BLaER1 treated with 17β-estradiol and CSF1 and Interleukin-3, amounts not matched to agents 10 nM and 100 nM (cell line): ENCODE measurements around the gene FLOT1.
A peak's percentile ranks its signal among the peaks of the same experiment; 100 is the strongest.
"Not testable (repeated sequence)": the region's sequence is repeated elsewhere in the genome, so short reads cannot be mapped to it uniquely, and the experiment has no call there.

Experiments used
- H3K27ac ChIP-seq, 11 experiments: shearing (Covaris generic); formaldehyde crosslinking; 2 replicates each; pipeline ENCODE4 v1.8.1; 2022
- H3K27me3 ChIP-seq, 11 experiments: shearing (Covaris generic); formaldehyde crosslinking; 2 replicates each; pipeline ENCODE4 v1.8.1; 2022
- H3K36me3 ChIP-seq, 11 experiments: shearing (Covaris generic); formaldehyde crosslinking; 2 replicates each; pipeline ENCODE4 v1.8.1; 2022
- H3K4me1 ChIP-seq, 10 experiments: shearing (Covaris generic); formaldehyde crosslinking; 2 replicates each; pipeline ENCODE4 v1.8.1; 2022
- H3K4me2 ChIP-seq, 11 experiments: shearing (Covaris generic); formaldehyde crosslinking; 2 replicates each; pipeline ENCODE4 v1.8.1; 2022
- H3K4me3 ChIP-seq, 10 experiments: shearing (Covaris generic); formaldehyde crosslinking; 2 replicates each; pipeline ENCODE4 v1.8.1; 2022
- H3K9ac ChIP-seq, 11 experiments: shearing (Covaris generic); formaldehyde crosslinking; 2 replicates each; pipeline ENCODE4 v1.8.1; 2022
- H3K9me3 ChIP-seq, 11 experiments: shearing (Covaris generic); formaldehyde crosslinking; replicated peaks in 1 of 11; 2 replicates each; pipeline ENCODE4 v1.8.1; 2022
- H4K20me1 ChIP-seq, 11 experiments: shearing (Covaris generic); formaldehyde crosslinking; 2 replicates each; pipeline ENCODE4 v1.8.1; 2022
- Cebpa-rat ChIP-seq, 11 experiments: shearing (Covaris generic); IDR thresholded peaks; 2 replicates each; pipeline ENCODE4 v1.8.1; 2022

The FLOT1 gene

DNA sequence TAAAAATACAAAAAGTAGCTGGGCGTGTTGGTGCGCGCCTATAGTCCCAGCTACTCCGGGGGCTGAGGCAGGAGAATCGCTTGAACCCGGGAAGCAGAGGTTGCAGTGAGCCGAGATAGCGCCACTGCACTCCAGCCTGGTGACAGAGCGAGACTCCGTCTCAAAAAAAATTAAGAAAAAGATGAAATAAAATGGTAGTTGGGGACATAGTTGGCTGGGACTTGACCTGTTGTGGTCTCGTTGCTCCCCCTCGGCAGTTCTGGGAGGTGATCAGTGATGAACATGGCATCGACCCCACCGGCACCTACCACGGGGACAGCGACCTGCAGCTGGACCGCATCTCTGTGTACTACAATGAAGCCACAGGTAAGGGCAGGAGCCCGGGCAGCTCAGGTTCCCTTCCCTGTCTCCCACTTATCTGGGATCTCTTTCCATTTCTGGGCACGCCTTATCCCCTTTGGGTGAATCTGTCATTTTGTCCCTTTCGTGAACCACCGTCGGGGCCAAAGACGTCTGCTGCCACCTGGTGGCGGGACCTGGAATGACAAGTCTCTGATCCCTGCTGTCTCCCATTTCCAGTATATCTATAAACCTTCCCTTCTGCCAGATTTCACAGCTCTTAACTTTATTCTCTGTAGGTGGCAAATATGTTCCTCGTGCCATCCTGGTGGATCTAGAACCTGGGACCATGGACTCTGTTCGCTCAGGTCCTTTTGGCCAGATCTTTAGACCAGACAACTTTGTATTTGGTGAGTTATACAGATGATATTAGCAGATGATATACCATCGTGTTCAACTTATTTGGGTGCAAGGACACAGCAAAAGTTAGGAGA lies 20.0 kb downstream of the FLOT1 start:
- H3K36me3 ChIP-seq = peaks cover 53 to 60% (median 59%) of the 10 kb centered on the region in 11 experiments
- H3K9me3 ChIP-seq = no peaks in the 10 kb centered on the region; a peak in 1 of 22 replicates
- H4K20me1 ChIP-seq = peaks cover 57 to 62% (median 61%) of the 10 kb centered on the region in 11 experiments
- no peak for TF ChIP-seq Cebpa-rat (IDR thresholded peaks at IDR 0.05)
- peaks cover 50 to 61% (median 54%) of the 10 kb centered on the region in 10 experiments for H3K4me1 ChIP-seq
- H3K27ac ChIP-seq = peak overlapping the region in 10 of 11 experiments; percentile 67 to 100 (median 98); a peak in 20 of 22 replicates
- H3K9ac ChIP-seq = peak overlapping the region; percentile 84 to 100 (median 98)
- peak overlapping the region; percentile 81 to 98 (median 90) for H3K4me3 ChIP-seq
- no peaks in the 10 kb centered on the region for H3K27me3 ChIP-seq
- peak overlapping the region; percentile 76 to 96 (median 90) for H3K4me2 ChIP-seq

DNA sequence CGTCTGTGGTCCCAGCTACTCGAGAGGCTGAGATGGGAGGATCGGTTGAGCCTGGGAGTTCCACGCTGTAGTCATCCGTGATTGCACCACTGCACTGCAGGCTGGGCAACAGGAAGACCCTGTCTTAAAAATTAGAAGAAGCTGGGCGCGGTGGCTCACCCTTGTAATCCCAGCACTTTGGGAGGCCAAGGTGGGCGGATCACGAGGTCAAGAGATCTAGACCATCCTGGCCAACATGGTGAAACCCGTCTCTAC lies 20.5 kb downstream of the FLOT1 start:
- H4K20me1 ChIP-seq = peaks cover 54 to 57% (median 55%) of the 10 kb centered on the region in 11 experiments
- H3K4me1 ChIP-seq = peaks cover 50 to 57% (median 54%) of the 10 kb centered on the region in 10 experiments

DNA sequence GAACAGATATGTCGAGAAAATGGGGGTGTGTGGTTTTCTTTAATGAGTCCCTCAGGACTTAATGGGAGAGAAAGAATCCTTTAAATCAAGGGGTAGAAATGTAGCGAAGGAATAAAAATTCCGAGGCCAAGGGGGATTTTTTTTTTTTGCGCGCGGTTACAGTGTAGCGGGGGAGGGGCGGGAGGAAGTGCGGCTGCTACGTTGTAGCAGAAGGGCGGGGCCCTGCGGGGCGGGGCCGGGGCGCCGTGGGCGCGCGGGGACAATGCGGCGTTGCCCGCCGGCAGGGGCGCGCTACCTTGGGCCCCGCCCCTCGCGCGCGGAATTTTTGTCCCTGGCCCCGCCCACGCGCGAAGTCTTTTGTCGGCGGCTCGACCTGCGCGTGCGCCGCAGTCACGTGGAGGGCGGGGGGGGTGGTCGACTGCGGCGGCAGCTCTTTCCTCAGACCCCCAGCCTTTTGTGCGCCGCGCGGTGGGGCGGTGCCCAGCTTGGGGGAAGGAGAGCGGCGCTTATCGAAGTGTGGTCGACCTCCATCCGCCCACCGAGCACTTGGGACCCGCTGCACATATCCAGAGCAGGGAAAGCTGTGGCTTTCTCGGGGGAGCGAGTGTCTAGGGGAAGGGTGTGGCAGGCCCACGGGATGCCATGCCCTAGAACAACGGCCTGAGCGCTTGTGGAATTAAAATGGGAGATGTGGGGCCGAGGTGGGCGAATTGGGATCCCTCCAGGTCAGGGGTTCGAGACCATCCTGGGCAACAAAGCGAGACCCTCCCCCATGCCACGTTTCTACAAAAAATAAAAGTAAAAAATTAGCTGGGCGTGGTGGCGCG lies 21.1 kb downstream of the FLOT1 start:
- Histone ChIP-seq H3K36me3 (peaks cover 42 to 49% (median 48%) of the 10 kb centered on the region in 11 experiments), H3K27ac (peak overlapping the region; percentile 79 to 100 (median 98))

More for the DNA sequence above, 20.5 kb downstream of the FLOT1 start:
- Histone ChIP-seq H3K27ac (peak overlapping the region; percentile 61 to 100 (median 98); a peak in 21 of 22 replicates), H3K4me3 (peak overlapping the region; percentile 81 to 98 (median 90)), H3K4me2 (peak overlapping the region; percentile 76 to 96 (median 90)), H3K9ac (peak overlapping the region; percentile 84 to 100 (median 98)), H3K36me3 (peaks cover 48 to 55% (median 54%) of the 10 kb centered on the region in 11 experiments)
- H3K9me3 ChIP-seq, H3K27me3 ChIP-seq: not testable (repeated sequence)

DNA sequence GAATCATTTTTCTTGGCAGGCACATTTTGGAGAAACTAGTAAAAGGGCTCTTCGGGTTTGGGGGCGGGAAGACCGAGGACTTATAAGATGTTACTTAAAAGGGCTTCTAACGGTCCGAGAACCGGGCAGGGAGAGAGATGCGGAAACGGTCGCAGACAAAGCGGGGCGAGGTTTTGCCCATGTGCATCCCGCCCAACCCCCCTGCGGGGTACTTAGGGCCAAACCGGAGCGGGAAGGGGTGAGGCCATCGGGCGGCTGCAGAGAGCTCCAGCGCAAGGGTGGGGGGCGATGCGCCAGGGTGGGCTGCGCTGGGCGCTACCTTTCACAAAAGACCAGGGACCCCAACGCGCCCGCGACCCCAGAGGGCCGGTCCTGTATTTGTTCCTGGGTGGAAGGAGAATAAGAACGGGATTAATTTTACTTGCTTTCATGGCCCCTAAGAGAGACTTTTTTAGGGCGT lies 21.7 kb downstream of the FLOT1 start:
- Histone ChIP-seq H3K36me3 (peaks cover 38 to 44% (median 44%) of the 10 kb centered on the region in 11 experiments), H4K20me1 (peaks cover 44 to 45% (median 44%) of the 10 kb centered on the region in 11 experiments), H3K4me1 (peaks cover 56 to 62% (median 59%) of the 10 kb centered on the region in 10 experiments)

More for the DNA sequence above, 21.1 kb downstream of the FLOT1 start:
- peak overlapping the region; percentile 86 to 100 (median 98) for H3K9ac ChIP-seq
- peaks cover 49 to 51% (median 50%) of the 10 kb centered on the region in 11 experiments for H4K20me1 ChIP-seq
- H3K9me3 ChIP-seq = no peaks in the 10 kb centered on the region; a peak in 1 of 22 replicates
- peak overlapping the region; percentile 76 to 96 (median 90) for H3K4me2 ChIP-seq
- no peaks in the 10 kb centered on the region for H3K27me3 ChIP-seq
- peaks cover 53 to 58% (median 56%) of the 10 kb centered on the region in 10 experiments for H3K4me1 ChIP-seq
- no peak for TF ChIP-seq Cebpa-rat (IDR thresholded peaks at IDR 0.05)
- peak overlapping the region; percentile 81 to 98 (median 90) for H3K4me3 ChIP-seq

DNA sequence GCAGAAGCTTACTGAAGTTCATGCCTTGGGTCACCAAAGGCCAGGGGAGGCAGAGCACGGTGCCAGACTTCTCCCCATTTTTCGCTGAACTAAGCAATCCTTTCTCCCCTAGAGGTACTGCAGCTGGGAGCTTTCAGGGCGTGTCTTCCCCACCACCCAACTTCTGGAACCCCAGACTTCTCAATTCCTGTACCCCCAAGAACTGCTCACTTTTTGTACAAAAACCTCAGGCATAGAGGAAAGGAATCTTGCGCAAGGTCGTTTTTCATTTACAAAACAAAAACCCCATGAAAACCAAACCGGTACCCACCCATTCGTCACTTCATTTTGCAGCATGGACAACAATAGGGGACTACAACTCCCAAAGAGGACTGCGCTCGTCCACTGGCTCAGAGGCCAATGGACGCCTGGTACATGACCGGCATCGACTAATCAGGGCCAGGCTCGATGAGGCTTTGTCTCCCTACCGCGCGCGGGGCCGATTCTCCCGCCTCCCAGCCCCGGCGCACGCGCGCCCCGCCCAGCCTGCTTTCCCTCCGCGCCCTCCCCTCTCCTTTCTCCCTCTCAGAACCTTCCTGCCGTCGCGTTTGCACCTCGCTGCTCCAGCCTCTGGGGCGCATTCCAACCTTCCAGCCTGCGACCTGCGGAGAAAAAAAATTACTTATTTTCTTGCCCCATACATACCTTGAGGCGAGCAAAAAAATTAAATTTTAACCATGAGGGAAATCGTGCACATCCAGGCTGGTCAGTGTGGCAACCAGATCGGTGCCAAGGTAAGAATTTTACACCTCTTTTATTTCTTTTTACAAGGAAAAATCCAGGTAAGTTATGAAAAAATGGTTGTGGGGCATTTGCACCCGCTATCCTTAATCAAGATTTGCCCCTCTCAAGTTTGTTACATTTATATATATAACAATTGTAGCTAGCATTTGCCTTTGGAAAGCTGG lies 22.4 kb downstream of the FLOT1 start, which contains the start of gene TUBB:
Gene TUBB, plus strand, starts transcription at position 562 of the 947 bp plus-strand sequence. Its CDS starts 155 bp downstream, at position 717.
- TF ChIP-seq Cebpa-rat (IDR thresholded peaks at IDR 0.05) = peak in 10 of 11 experiments; percentile 22 to 85 (median 62); a peak in 15 of 22 replicates
- peak within 1 kb of the TSS; percentile 79 to 100 (median 98) for H3K27ac ChIP-seq
- H4K20me1 ChIP-seq = peaks cover 37 to 38% (median 37%) of the 10 kb centered on the region in 11 experiments
- no peaks in the 10 kb centered on the region; a peak in 1 of 22 replicates for H3K9me3 ChIP-seq
- H3K36me3 ChIP-seq = peaks cover 31 to 42% (median 40%) of the 10 kb centered on the region in 11 experiments
- H3K4me3 ChIP-seq = peak within 1 kb of the TSS; percentile 81 to 98 (median 90)
- H3K4me2 ChIP-seq = peak within 1 kb of the TSS; percentile 78 to 96 (median 90)
- peak within 1 kb of the TSS; percentile 86 to 100 (median 98) for H3K9ac ChIP-seq
- H3K27me3 ChIP-seq = no peaks in the 10 kb centered on the region
- peaks cover 50 to 61% (median 59%) of the 10 kb centered on the region in 10 experiments for H3K4me1 ChIP-seq

More for the DNA sequence above, 21.7 kb downstream of the FLOT1 start:
- Histone ChIP-seq H3K9me3 (no peaks in the 10 kb centered on the region; a peak in 1 of 22 replicates), H3K4me3 (peak overlapping the region; percentile 81 to 98 (median 90)), H3K4me2 (peak overlapping the region; percentile 0 to 39 (median 19); a peak in 11 of 22 replicates), H3K27ac (peak overlapping the region; percentile 79 to 100 (median 98)), H3K27me3 (no peaks in the 10 kb centered on the region), H3K9ac (peak overlapping the region; percentile 86 to 100 (median 98))
- no peak for TF ChIP-seq Cebpa-rat (IDR thresholded peaks at IDR 0.05)

DNA sequence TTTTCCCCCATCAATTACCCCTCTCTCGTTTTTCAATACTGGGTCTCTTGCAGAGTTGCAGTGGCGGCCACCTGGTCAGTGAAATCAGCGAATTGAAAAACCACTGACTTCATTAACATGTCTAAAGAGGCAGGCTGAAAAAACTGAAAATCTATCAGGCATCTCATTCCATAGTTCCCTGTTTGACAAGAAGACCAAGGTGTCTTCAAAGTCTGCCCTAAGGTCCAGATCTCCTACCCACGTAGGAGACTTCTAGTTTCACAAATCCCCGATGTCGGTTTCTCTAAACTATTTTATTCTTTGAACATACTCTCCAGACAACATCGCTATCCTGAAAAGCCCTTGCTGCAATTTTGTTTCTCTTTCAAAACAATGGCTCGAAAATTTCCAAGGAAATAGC lies 23.1 kb downstream of the FLOT1 start:
- Histone ChIP-seq H4K20me1 (peaks cover 29 to 31% (median 30%) of the 10 kb centered on the region in 11 experiments), H3K27me3 (no peaks in the 10 kb centered on the region), H3K4me3 (peak overlapping the region; percentile 81 to 98 (median 90)), H3K4me1 (peaks cover 43 to 56% (median 52%) of the 10 kb centered on the region in 10 experiments), H3K9ac (peak overlapping the region; percentile 72 to 100 (median 98)), H3K4me2 (peak overlapping the region; percentile 78 to 96 (median 90)), H3K27ac (peak overlapping the region; percentile 40 to 100 (median 98); a peak in 21 of 22 replicates), H3K9me3 (no peaks in the 10 kb centered on the region; a peak in 1 of 22 replicates), H3K36me3 (peaks cover 31 to 42% (median 40%) of the 10 kb centered on the region in 11 experiments)
- no peak for TF ChIP-seq Cebpa-rat (IDR thresholded peaks at IDR 0.05)

DNA sequence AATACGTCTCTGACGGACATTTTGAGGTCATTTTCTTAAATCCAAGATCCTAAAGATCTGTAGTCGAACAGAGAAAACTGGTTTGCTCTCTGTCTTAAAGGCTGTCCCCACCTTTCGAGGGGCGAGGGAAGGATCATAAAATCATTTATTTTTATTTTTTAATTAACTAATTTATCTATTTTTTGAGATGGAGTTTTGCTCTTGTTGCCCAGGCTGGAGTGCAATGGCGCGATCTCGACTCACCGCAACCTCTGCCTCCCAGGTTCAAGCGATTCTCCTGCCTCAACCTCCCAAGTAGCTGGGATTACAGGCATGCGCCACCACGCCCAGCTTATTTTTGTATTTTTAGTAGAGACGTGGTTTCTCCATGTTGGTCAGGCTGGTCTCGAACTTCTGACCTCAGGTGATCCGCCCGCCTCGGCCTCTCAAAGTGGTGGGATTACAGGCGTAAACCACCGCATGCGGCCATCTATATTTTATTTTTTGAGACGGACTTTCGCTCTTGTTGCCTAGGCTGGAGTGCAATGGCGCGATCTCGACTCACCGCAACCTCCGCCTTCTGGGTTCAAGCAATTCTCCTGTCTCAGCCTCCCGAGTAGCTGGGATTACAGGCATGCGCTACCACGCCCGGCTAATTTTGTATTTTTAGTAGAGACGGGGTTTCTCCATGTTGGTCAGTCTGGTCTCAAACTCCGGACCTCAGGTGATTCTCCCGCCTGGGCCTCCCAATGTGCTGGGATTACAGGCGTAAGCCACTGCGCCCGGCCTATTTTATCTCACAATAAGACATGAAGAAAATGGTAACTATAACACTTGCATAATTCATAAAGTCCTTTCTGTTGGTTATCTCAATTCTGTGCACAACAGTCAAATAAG lies 24.4 kb downstream of the FLOT1 start:
- not testable (repeated sequence) for H3K27me3 ChIP-seq, H3K9me3 ChIP-seq
- Histone ChIP-seq H3K4me3 (peak overlapping the region; percentile 63 to 98 (median 90)), H4K20me1 (peaks cover 17 to 18% (median 17%) of the 10 kb centered on the region in 11 experiments), H3K4me2 (peak overlapping the region; percentile 78 to 96 (median 90)), H3K9ac (peak overlapping the region; percentile 58 to 100 (median 98)), H3K4me1 (peaks cover 35 to 52% (median 43%) of the 10 kb centered on the region in 10 experiments), H3K27ac (peak overlapping the region; percentile 45 to 100 (median 98)), H3K36me3 (peaks cover 30 to 42% (median 40%) of the 10 kb centered on the region in 11 experiments)
